ENCODE measurements around the gene OR8B2.

- TF ChIP-seq POLR2A (IDR thresholded peaks at IDR 0.05) (no peak), EP300 (IDR thresholded peaks at IDR 0.05) (no peak), POLR2AphosphoS5 (IDR thresholded peaks at IDR 0.05) (no peak)
- TF ChIP-seq, protein P1, sequence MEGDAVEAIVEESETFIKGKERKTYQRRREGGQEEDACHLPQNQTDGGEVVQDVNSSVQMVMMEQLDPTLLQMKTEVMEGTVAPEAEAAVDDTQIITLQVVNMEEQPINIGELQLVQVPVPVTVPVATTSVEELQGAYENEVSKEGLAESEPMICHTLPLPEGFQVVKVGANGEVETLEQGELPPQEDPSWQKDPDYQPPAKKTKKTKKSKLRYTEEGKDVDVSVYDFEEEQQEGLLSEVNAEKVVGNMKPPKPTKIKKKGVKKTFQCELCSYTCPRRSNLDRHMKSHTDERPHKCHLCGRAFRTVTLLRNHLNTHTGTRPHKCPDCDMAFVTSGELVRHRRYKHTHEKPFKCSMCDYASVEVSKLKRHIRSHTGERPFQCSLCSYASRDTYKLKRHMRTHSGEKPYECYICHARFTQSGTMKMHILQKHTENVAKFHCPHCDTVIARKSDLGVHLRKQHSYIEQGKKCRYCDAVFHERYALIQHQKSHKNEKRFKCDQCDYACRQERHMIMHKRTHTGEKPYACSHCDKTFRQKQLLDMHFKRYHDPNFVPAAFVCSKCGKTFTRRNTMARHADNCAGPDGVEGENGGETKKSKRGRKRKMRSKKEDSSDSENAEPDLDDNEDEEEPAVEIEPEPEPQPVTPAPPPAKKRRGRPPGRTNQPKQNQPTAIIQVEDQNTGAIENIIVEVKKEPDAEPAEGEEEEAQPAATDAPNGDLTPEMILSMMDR (IDR thresholded peaks at IDR 0.05), result no peak
Measured at GRCh38 chr11:124339396-124340141, 44.7 kb downstream of the OR8B2 start.

Measured in suprapubic skin (tissue), 4 donors.